ENCODE measurements around the gene MYH2.

The MYH2 gene

GRCh38 chr17:10513299-10514067 lies 36.0 kb downstream of the MYH2 start:
- no peak for DNase-seq

GRCh38 chr17:10512856-10513255 lies 36.6 kb downstream of the MYH2 start:
- no peak for DNase-seq

- DNase-seq = no peak
Measured at GRCh38 chr17:10499950-10500349, 49.5 kb downstream of the MYH2 start.

GRCh38 chr17:10492004-10492403 lies 57.5 kb downstream of the MYH2 start:
- DNase-seq = no peak

- DNase-seq = no peak
Measured at GRCh38 chr17:10482252-10482651, 67.2 kb downstream of the MYH2 start.

GRCh38 chr17:10477701-10478100 lies 71.8 kb downstream of the MYH2 start:
- no peak for DNase-seq

GRCh38 chr17:10474536-10474935 lies 74.9 kb downstream of the MYH2 start:
- no peak for DNase-seq

GRCh38 chr17:10471858-10472257 lies 77.6 kb downstream of the MYH2 start:
- no peak for DNase-seq

Data from activated CD4-positive, alpha-beta T cell treated with anti-CD3 and anti-CD28 coated beads for 1 hour (primary cell).